ENCODE measurements around the gene OLFML1. TPM values are rescaled to one million over a fixed set of nuclear protein-coding genes. Genes with fewer than 3 reads are reported as not detected.
A peak's percentile ranks its signal among the peaks of the same experiment; 100 is the strongest.

Gene OLFML1
- total RNA-seq, 2 donors from 2014 or later = not detected

- DNase-seq = no peak
- Mint-ChIP-seq H3K27ac (no peak overlapping the region), H3K27me3 (no peaks in the 10 kb centered on the region), H3K36me3 (ENCODE audit: low read depth) (peaks cover 4% of the 10 kb centered on the region), H3K4me3 (no peak overlapping the region), H3K4me1 (peaks cover 47% of the 10 kb centered on the region)
- H3K9me3 ChIP-seq (ENCODE audit: control insufficient read depth, low read length, poor library complexity, severe bottlenecking) = no peaks in the 10 kb centered on the region
- ATAC-seq = peak; percentile 68
Measured at GRCh38 chr11:7520981-7521487, 35.7 kb downstream of the OLFML1 start.

- H3K4me3 Mint-ChIP-seq = no peak overlapping the region
- H3K9me3 ChIP-seq (ENCODE audit: control insufficient read depth, low read length, poor library complexity, severe bottlenecking) = no peaks in the 10 kb centered on the region
- peaks cover 44% of the 10 kb centered on the region for H3K4me1 Mint-ChIP-seq
- no peaks in the 10 kb centered on the region for H3K27me3 Mint-ChIP-seq
- DNase-seq = no peak
- H3K36me3 Mint-ChIP-seq (ENCODE audit: low read depth) = peaks cover under 1% of the 10 kb centered on the region
- H3K27ac Mint-ChIP-seq = no peak overlapping the region
- ATAC-seq = no peak
Measured at GRCh38 chr11:7522121-7522520, 36.8 kb downstream of the OLFML1 start.

- H3K36me3 Mint-ChIP-seq (ENCODE audit: low read depth) = no peaks in the 10 kb centered on the region
- H3K27ac Mint-ChIP-seq = no peak overlapping the region
- H3K4me1 Mint-ChIP-seq = peaks cover 44% of the 10 kb centered on the region
- DNase-seq (no peak), ATAC-seq (no peak)
- no peaks in the 10 kb centered on the region for H3K9me3 ChIP-seq (ENCODE audit: control insufficient read depth, low read length, poor library complexity, severe bottlenecking)
- H3K4me3 Mint-ChIP-seq = no peak overlapping the region
- H3K27me3 Mint-ChIP-seq = no peaks in the 10 kb centered on the region
Measured at GRCh38 chr11:7522546-7522945, 37.2 kb downstream of the OLFML1 start.

GRCh38 chr11:7523416-7524210, 38.3 kb downstream of the OLFML1 start:
- ATAC-seq = no peak
- Mint-ChIP-seq H3K27ac (peak overlapping the region; percentile 89), H3K27me3 (no peaks in the 10 kb centered on the region), H3K36me3 (ENCODE audit: low read depth) (no peaks in the 10 kb centered on the region), H3K4me1 (peaks cover 50% of the 10 kb centered on the region), H3K4me3 (peak overlapping the region; percentile 51)
- no peak for DNase-seq
- H3K9me3 ChIP-seq (ENCODE audit: control insufficient read depth, low read length, poor library complexity, severe bottlenecking) = no peaks in the 10 kb centered on the region

- ATAC-seq = no peak
- peak overlapping the region; percentile 51 for H3K4me3 Mint-ChIP-seq
- H3K27ac Mint-ChIP-seq = peak overlapping the region; percentile 89
- DNase-seq = no peak
- H3K27me3 Mint-ChIP-seq = no peaks in the 10 kb centered on the region
- no peaks in the 10 kb centered on the region for H3K36me3 Mint-ChIP-seq (ENCODE audit: low read depth)
- H3K4me1 Mint-ChIP-seq = peaks cover 48% of the 10 kb centered on the region
- H3K9me3 ChIP-seq (ENCODE audit: control insufficient read depth, low read length, poor library complexity, severe bottlenecking) = no peaks in the 10 kb centered on the region
Measured at GRCh38 chr11:7524462-7525235, 39.3 kb downstream of the OLFML1 start.

- DNase-seq (no peak), ATAC-seq (no peak)
- Mint-ChIP-seq H3K4me1 (peaks cover 48% of the 10 kb centered on the region), H3K4me3 (no peak overlapping the region), H3K27ac (peak overlapping the region; percentile 89), H3K27me3 (no peaks in the 10 kb centered on the region), H3K36me3 (ENCODE audit: low read depth) (no peaks in the 10 kb centered on the region)
- H3K9me3 ChIP-seq (ENCODE audit: control insufficient read depth, low read length, poor library complexity, severe bottlenecking) = no peaks in the 10 kb centered on the region
Measured at GRCh38 chr11:7525424-7525823, 40.1 kb downstream of the OLFML1 start.

- Mint-ChIP-seq H3K27ac (peak overlapping the region; percentile 96), H3K4me1 (peaks cover 58% of the 10 kb centered on the region), H3K36me3 (ENCODE audit: low read depth) (peaks cover 2% of the 10 kb centered on the region), H3K4me3 (peak overlapping the region; percentile 55), H3K27me3 (no peaks in the 10 kb centered on the region)
- H3K9me3 ChIP-seq (ENCODE audit: control insufficient read depth, low read length, poor library complexity, severe bottlenecking) = no peaks in the 10 kb centered on the region
- peak; percentile 95 for ATAC-seq
- DNase-seq = peak in 1 of 3 donors; percentile 23
Measured at GRCh38 chr11:7527029-7527428, 41.7 kb downstream of the OLFML1 start.

- no peaks in the 10 kb centered on the region for H3K9me3 ChIP-seq (ENCODE audit: control insufficient read depth, low read length, poor library complexity, severe bottlenecking)
- ATAC-seq (no peak), DNase-seq (no peak)
- Mint-ChIP-seq H3K36me3 (ENCODE audit: low read depth) (peaks cover 4% of the 10 kb centered on the region), H3K4me3 (peak overlapping the region; percentile 53), H3K4me1 (peaks cover 57% of the 10 kb centered on the region), H3K27me3 (no peaks in the 10 kb centered on the region), H3K27ac (peak overlapping the region; percentile 96)
Measured at GRCh38 chr11:7528514-7529049, 43.3 kb downstream of the OLFML1 start.

GRCh38 chr11:7530013-7530640, 44.8 kb downstream of the OLFML1 start:
- no peak for DNase-seq
- Mint-ChIP-seq H3K4me3 (no peak overlapping the region), H3K27me3 (no peaks in the 10 kb centered on the region), H3K27ac (peak overlapping the region; percentile 96), H3K4me1 (peaks cover 55% of the 10 kb centered on the region), H3K36me3 (ENCODE audit: low read depth) (peaks cover 7% of the 10 kb centered on the region)
- ATAC-seq = no peak
- no peaks in the 10 kb centered on the region for H3K9me3 ChIP-seq (ENCODE audit: control insufficient read depth, low read length, poor library complexity, severe bottlenecking)

GRCh38 chr11:7531011-7531410, 45.7 kb downstream of the OLFML1 start:
- Mint-ChIP-seq H3K36me3 (ENCODE audit: low read depth) (peaks cover 7% of the 10 kb centered on the region), H3K27ac (peak overlapping the region; percentile 96), H3K27me3 (no peaks in the 10 kb centered on the region), H3K4me1 (peaks cover 50% of the 10 kb centered on the region), H3K4me3 (no peak overlapping the region)
- no peaks in the 10 kb centered on the region for H3K9me3 ChIP-seq (ENCODE audit: control insufficient read depth, low read length, poor library complexity, severe bottlenecking)
- no peak for DNase-seq
- ATAC-seq = no peak

GRCh38 chr11:7532405-7533145, 47.3 kb downstream of the OLFML1 start:
- Mint-ChIP-seq H3K27me3 (no peaks in the 10 kb centered on the region), H3K4me1 (peaks cover 54% of the 10 kb centered on the region), H3K4me3 (no peak overlapping the region), H3K27ac (no peak overlapping the region), H3K36me3 (ENCODE audit: low read depth) (peaks cover 9% of the 10 kb centered on the region)
- H3K9me3 ChIP-seq (ENCODE audit: control insufficient read depth, low read length, poor library complexity, severe bottlenecking) = no peaks in the 10 kb centered on the region
- ATAC-seq = no peak
- DNase-seq = no peak

GRCh38 chr11:7533199-7534041, 48.1 kb downstream of the OLFML1 start:
- H3K36me3 Mint-ChIP-seq (ENCODE audit: low read depth) = peaks cover 9% of the 10 kb centered on the region
- H3K27me3 Mint-ChIP-seq = no peaks in the 10 kb centered on the region

More at GRCh38 chr11:7533199-7534041, 48.1 kb downstream of the OLFML1 start:
- no peak for ATAC-seq
- Mint-ChIP-seq H3K4me1 (peaks cover 56% of the 10 kb centered on the region), H3K4me3 (no peak overlapping the region), H3K27ac (peak overlapping the region; percentile 79)
- DNase-seq = no peak
- H3K9me3 ChIP-seq (ENCODE audit: control insufficient read depth, low read length, poor library complexity, severe bottlenecking) = no peaks in the 10 kb centered on the region

Data from T-helper 17 cell (primary cell).